K562 (cell line): ENCODE results near the gene EFNA5. TPM values are rescaled to one million over a fixed set of nuclear protein-coding genes. Genes with fewer than 3 reads are reported as not detected.

ENCODE experiments used
- ATAC-seq: fragments of 200-7000 bp; cut with Tn5 transposase; 3 replicates; pipeline ENCODE4 v1.9.1; 2020; ENCODE audit warnings: moderate library complexity
- BruUV-seq: library from RNA; stranded (reverse); fragments of 400-500 nt; replicated peaks from 2 replicates; lab custom pipeline; 2021; lab: Mats Ljungman, UMichigan
- CTCF ChIA-PET: fragments of 300-600 bp; formaldehyde crosslinking; extraction: SDS; loops from one replicate; lab custom pipeline; 2021; ENCODE audit warnings: low intra/inter-chr PET ratio; lab: Yijun Ruan, JAX
- POLR2A ChIA-PET: fragments of 300-600, 350-650 bp; sonication (Branson Sonifier 250); formaldehyde crosslinking; extraction: SDS; loops from one replicate; lab custom pipeline; 2021; ENCODE audit warnings: antibody characterized with exemption, inconsistent platforms; lab: Yijun Ruan, JAX
- DNase-seq, 4 experiments: peaks; one replicate each; pipeline versions ENCODE4 v3.0.0 to v3.0.0-alpha.2; 2011 to 2018; ENCODE audit warnings: low spot score in 3 of 4, mixed read lengths in 3 of 4; ENCODE audit errors: extremely low read depth in 1 of 4
- FAIRE-seq: peaks from 2 replicates; lab custom pipeline; 2011; peaks lifted over from hg19 to GRCh38; lab: Jason Lieb, UNC
- H2AFZ ChIP-seq: 2 replicates; pipeline ENCODE4 v1.6.0; 2011; ENCODE audit warnings: low read depth, low read length, control low read depth, inconsistent platforms
- H3K27ac ChIP-seq: fragments of 200-600 bp; 3 replicates; pipeline ENCODE4 v1.8.0; 2011; ENCODE audit warnings: low read depth, mild to moderate bottlenecking, control low read depth, inconsistent platforms, low read length, moderate library complexity, mixed read lengths; ENCODE audit errors: extremely low read depth
- H3K27me3 ChIP-seq, 2 experiments: fragments of 300-600 bp in 1 of 2; 2 replicates in 1 of 2; 3 replicates in 1 of 2; pipeline versions ENCODE4 v1.6.0 to v1.8.0; 2011; ENCODE audit warnings: inconsistent platforms in 2 of 2, low read length in 2 of 2, mild to moderate bottlenecking in 1 of 2, mixed read lengths in 1 of 2, moderate library complexity in 1 of 2; ENCODE audit not compliant: control insufficient read depth in 2 of 2, insufficient read depth in 2 of 2
- H3K36me3 ChIP-seq: fragments of 300-600 bp; 3 replicates; pipeline ENCODE4 v1.8.0; 2011; ENCODE audit warnings: mild to moderate bottlenecking, low read length, inconsistent platforms; ENCODE audit not compliant: control insufficient read depth, insufficient read depth
- H3K4me1 ChIP-seq, 2 experiments: fragments of 200-600 bp in 1 of 2; replicated peaks in 1 of 2; 2 replicates in 1 of 2; 3 replicates in 1 of 2; pipeline versions ENCODE4 v1.5.1 to v1.8.0; 2011; ENCODE audit warnings: inconsistent platforms in 2 of 2, low read length in 2 of 2, mild to moderate bottlenecking in 1 of 2, mixed read lengths in 1 of 2, moderate library complexity in 1 of 2; ENCODE audit not compliant: control insufficient read depth in 2 of 2, insufficient read depth in 2 of 2
- H3K4me2 ChIP-seq: 2 replicates; pipeline ENCODE4 v1.6.1; 2011; ENCODE audit warnings: low read length, control low read depth, inconsistent platforms, mixed read lengths; ENCODE audit not compliant: insufficient read depth
- H3K4me3 ChIP-seq: fragments of 200-600 bp; sonication (generic), shearing (Covaris generic); 2 replicates; pipeline ENCODE4 v1.5.1; 2016; ENCODE audit warnings: control low read depth, inconsistent platforms
- H3K79me2 ChIP-seq: fragments of 200-600 bp; 3 replicates; pipeline ENCODE4 v1.8.0; 2011; ENCODE audit warnings: low read length, inconsistent platforms; ENCODE audit not compliant: control insufficient read depth, insufficient read depth
- H3K9ac ChIP-seq, 2 experiments: 2 replicates each; pipeline versions ENCODE4 v1.6.0 to v1.6.1; 2011; ENCODE audit warnings: low read depth in 2 of 2, low read length in 2 of 2, control low read depth in 1 of 2, inconsistent platforms in 1 of 2, mild to moderate bottlenecking in 1 of 2, mixed read lengths in 1 of 2; ENCODE audit not compliant: insufficient read depth in 1 of 2
- H3K9me1 ChIP-seq: one replicate; pipeline ENCODE4 v1.6.0; 2011; ENCODE audit warnings: inconsistent platforms, mild to moderate bottlenecking, low read length, moderate library complexity; ENCODE audit not compliant: control insufficient read depth, insufficient read depth
- H3K9me3 ChIP-seq: replicated peaks from 2 replicates; pipeline ENCODE4 v1.5.1; 2011; ENCODE audit warnings: low read depth, low read length, inconsistent platforms; ENCODE audit not compliant: control insufficient read depth, insufficient read depth
- H4K20me1 ChIP-seq: replicated peaks from 2 replicates; pipeline ENCODE4 v1.6.1; 2011; ENCODE audit warnings: low read length, inconsistent platforms, mixed read lengths; ENCODE audit not compliant: control insufficient read depth, insufficient read depth
- GTF2B ChIP-seq: IDR thresholded peaks from 2 replicates; pipeline ENCODE4 v1.6.1; 2011; ENCODE audit not compliant: insufficient read length; ENCODE audit errors: extremely low read depth
- HNRNPLL ChIP-seq: fragments of 200-400 bp; formaldehyde crosslinking; IDR thresholded peaks from 2 replicates; pipeline ENCODE4 v1.6.1; 2017; ENCODE audit warnings: low read length, low read depth, mild to moderate bottlenecking; ENCODE audit not compliant: poor library complexity, severe bottlenecking
- NBN ChIP-seq: fragments of 450-650 bp; IDR thresholded peaks from 2 replicates; pipeline ENCODE4 v1.6.1; 2016; ENCODE audit warnings: low read depth, mild to moderate bottlenecking
- NCOA2 ChIP-seq, 2 experiments: fragments of 450-650 bp; IDR thresholded peaks; 2 replicates each; pipeline ENCODE4 v1.6.1; 2018; ENCODE audit warnings: mild to moderate bottlenecking in 2 of 2, moderate library complexity in 1 of 2; ENCODE audit not compliant: partially characterized antibody in 2 of 2
- PCBP2 ChIP-seq: fragments of 200-400 bp; formaldehyde crosslinking; IDR thresholded peaks from 2 replicates; pipeline ENCODE4 v1.6.1; 2018; ENCODE audit warnings: low read length, low read depth, mild to moderate bottlenecking, moderate library complexity; ENCODE audit not compliant: poor library complexity, severe bottlenecking
- RAD51 ChIP-seq: fragments of 450-650 bp; IDR thresholded peaks from 2 replicates; pipeline ENCODE4 v1.7.1; 2016; ENCODE audit warnings: low read depth, mild to moderate bottlenecking, borderline replicate concordance
- SREBF2 ChIP-seq: sonication (generic); formaldehyde crosslinking; IDR thresholded peaks from 2 replicates; pipeline ENCODE4 v1.4.0; 2020; ENCODE audit warnings: mild to moderate bottlenecking, missing genetic modification reagents
- ZNF133 ChIP-seq: fragments of 250-450 bp; sonication (Bioruptor Pico); IDR thresholded peaks from 2 replicates; pipeline ENCODE4 v1.4.0; 2020; ENCODE audit warnings: mild to moderate bottlenecking
- ZNF830 ChIP-seq: fragments of 250-450 bp; sonication (Bioruptor Pico); IDR thresholded peaks from 2 replicates; pipeline ENCODE4 v1.5.0; 2021; ENCODE audit warnings: mild to moderate bottlenecking
- WGBS: fragments of 100-300 bp; shearing (Covaris generic); methylation state at CpG from one replicate; pipeline ENCODE4 v1.1.6; 2016; ENCODE audit warnings: low coverage, mixed read lengths; ENCODE audit not compliant: insufficient coverage; ENCODE audit errors: missing lambda C conversion rate; 5-methylcytosine and 5-hydroxymethylcytosine counted together
- in situ Hi-C: fragments of 300-500 bp; cut with MboI; formaldehyde crosslinking; loops from 4 replicates; pipeline ENCODE4 v1.15.0; 2018; ENCODE audit warnings: inconsistent platforms, mixed read lengths
- intact Hi-C: fragments of 100-400 bp; cut with micrococcal nuclease; formaldehyde crosslinking; loops from 2 replicates; pipeline ENCODE4 v1.14.2; 2022
- polyA plus RNA-seq, 8 experiments: library from polyadenylated mRNA; depleted of rRNA in 4 of 8; stranded (reverse) in 5 of 8; unstranded in 3 of 8; fragments of >200 nt; fragmentation: Nextera tagmentation in 2 of 8; fragmentation: Illumina TruSeq in 1 of 8; extraction: Ambion mirVana in 2 of 8; extraction: Trizol in 1 of 8; gene quantifications; 2 replicates each; pipeline versions ENCODE4 v1.2.1 to v1.2.3, GENCODE V29; 2011 to 2014; ENCODE audit warnings: inconsistent platforms in 1 of 8, missing spikeins in 1 of 8
- total RNA-seq, 7 experiments: library from RNA; depleted of rRNA in 6 of 7; stranded (reverse); fragments of >200 nt in 6 of 7; fragmentation: Illumina TruSeq in 2 of 7; extraction: Trizol in 2 of 7; gene quantifications; 2 replicates each; pipeline versions ENCODE4 v1.2.1 to v1.2.3, GENCODE V29; 2011 to 2021; ENCODE audit warnings: low replicate concordance in 1 of 7
- TF ChIP-seq, protein P1 (sequence below): fragments of 250-450 bp; sonication (Bioruptor Pico); IDR thresholded peaks from 2 replicates; pipeline ENCODE4 v1.4.0; 2020

EFNA5 gene
- total and polyA plus RNA-seq, 9 of the 15 experiments (the other 6 are each of a cell fraction or from before 2014, with no cell fraction given) = 0.20 TPM; not detected in 8

- Histone ChIP-seq H3K9me1 (no peaks in the 10 kb centered on the region), H3K27ac (no peak overlapping the region), H3K36me3 (no peaks in the 10 kb centered on the region), H3K27me3 (no peaks in the 10 kb centered on the region), H2AFZ (no peak overlapping the region), H4K20me1 (no peaks in the 10 kb centered on the region), H3K4me1 (no peaks in the 10 kb centered on the region), H3K4me3 (no peak overlapping the region), H3K9me3 (no peaks in the 10 kb centered on the region), H3K9ac (no peak overlapping the region), H3K4me2 (no peak overlapping the region), H3K79me2 (no peaks in the 10 kb centered on the region)
- FAIRE-seq = no peak
- ChIA-PET CTCF (no interaction called here), POLR2A (no interaction called here)
- WGBS = 2% methylated on average over 4 of the region's 4 CpGs
- no peak for TF ChIP-seq SREBF2 (CRISPR knock-in tag)
- no peak for TF ChIP-seq NBN
- no peak for TF ChIP-seq GTF2B
- BruUV-seq = no TSS peak
- in situ Hi-C loops (no loop called here), intact Hi-C loops (no loop called here)
- ATAC-seq = no peak
- no peak for DNase-seq
Observed at GRCh38 chr5:107384256-107384655, 286.5 kb downstream of the EFNA5 start.

DNA sequence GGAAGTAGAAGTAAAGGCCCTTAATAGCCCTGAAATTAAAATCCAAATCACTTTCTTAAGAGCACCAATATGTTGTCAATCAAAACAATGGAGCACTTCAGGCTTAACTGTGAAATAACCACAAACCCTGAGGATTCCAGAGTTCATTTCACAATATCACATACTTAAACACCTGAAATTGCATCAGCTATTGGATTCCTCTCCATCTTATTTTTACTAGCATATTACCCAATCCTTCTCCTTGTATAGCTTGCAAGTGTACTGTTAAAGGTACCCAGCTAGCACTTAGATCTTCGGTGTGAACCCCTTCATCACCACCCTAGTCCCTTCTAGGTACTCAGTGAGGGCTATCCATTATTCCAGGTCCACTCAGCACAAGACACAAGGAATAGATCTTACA lies 287.3 kb downstream of the EFNA5 start:
- Histone ChIP-seq H3K27me3 (no peaks in the 10 kb centered on the region), H3K27ac (no peak overlapping the region), H3K4me1 (no peaks in the 10 kb centered on the region), H2AFZ (no peak overlapping the region), H3K79me2 (no peaks in the 10 kb centered on the region), H3K9me1 (no peaks in the 10 kb centered on the region), H3K4me3 (no peak overlapping the region), H4K20me1 (no peaks in the 10 kb centered on the region), H3K9me3 (no peaks in the 10 kb centered on the region), H3K36me3 (no peaks in the 10 kb centered on the region), H3K9ac (no peak overlapping the region), H3K4me2 (no peak overlapping the region)
- BruUV-seq = no TSS peak
- ChIA-PET POLR2A (no interaction called here), CTCF (no interaction called here)
- in situ Hi-C loops (no loop called here), intact Hi-C loops (no loop called here)
- 11% methylated on average over 1 of the region's 1 CpG for WGBS
- no peak for DNase-seq
- ATAC-seq = no peak
- no peak for FAIRE-seq
- TF ChIP-seq ZNF133 (no peak), RAD51 (no peak), NCOA2 (IDR thresholded peaks at IDR 0.05; ENCODE audit: partially characterized antibody in 2 of 2) (no peak), PCBP2 (no peak), HNRNPLL (no peak), ZNF830 (no peak)
- TF ChIP-seq, protein P1, sequence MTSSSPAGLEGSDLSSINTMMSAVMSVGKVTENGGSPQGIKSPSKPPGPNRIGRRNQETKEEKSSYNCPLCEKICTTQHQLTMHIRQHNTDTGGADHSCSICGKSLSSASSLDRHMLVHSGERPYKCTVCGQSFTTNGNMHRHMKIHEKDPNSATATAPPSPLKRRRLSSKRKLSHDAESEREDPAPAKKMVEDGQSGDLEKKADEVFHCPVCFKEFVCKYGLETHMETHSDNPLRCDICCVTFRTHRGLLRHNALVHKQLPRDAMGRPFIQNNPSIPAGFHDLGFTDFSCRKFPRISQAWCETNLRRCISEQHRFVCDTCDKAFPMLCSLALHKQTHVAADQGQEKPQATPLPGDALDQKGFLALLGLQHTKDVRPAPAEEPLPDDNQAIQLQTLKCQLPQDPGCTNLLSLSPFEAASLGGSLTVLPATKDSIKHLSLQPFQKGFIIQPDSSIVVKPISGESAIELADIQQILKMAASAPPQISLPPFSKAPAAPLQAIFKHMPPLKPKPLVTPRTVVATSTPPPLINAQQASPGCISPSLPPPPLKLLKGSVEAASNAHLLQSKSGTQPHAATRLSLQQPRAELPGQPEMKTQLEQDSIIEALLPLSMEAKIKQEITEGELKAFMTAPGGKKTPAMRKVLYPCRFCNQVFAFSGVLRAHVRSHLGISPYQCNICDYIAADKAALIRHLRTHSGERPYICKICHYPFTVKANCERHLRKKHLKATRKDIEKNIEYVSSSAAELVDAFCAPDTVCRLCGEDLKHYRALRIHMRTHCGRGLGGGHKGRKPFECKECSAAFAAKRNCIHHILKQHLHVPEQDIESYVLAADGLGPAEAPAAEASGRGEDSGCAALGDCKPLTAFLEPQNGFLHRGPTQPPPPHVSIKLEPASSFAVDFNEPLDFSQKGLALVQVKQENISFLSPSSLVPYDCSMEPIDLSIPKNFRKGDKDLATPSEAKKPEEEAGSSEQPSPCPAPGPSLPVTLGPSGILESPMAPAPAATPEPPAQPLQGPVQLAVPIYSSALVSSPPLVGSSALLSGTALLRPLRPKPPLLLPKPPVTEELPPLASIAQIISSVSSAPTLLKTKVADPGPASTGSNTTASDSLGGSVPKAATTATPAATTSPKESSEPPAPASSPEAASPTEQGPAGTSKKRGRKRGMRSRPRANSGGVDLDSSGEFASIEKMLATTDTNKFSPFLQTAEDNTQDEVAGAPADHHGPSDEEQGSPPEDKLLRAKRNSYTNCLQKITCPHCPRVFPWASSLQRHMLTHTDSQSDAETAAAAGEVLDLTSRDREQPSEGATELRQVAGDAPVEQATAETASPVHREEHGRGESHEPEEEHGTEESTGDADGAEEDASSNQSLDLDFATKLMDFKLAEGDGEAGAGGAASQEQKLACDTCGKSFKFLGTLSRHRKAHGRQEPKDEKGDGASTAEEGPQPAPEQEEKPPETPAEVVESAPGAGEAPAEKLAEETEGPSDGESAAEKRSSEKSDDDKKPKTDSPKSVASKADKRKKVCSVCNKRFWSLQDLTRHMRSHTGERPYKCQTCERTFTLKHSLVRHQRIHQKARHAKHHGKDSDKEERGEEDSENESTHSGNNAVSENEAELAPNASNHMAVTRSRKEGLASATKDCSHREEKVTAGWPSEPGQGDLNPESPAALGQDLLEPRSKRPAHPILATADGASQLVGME = no peak
